Activated CD4-positive, alpha-beta T cell treated with anti-CD3 and anti-CD28 coated beads for 48 hours (primary cell): ENCODE measurements around the gene TBX18.

Source experiments
- DNase-seq: peaks from one replicate; pipeline ENCODE4 v3.0.0-alpha.2; 2020

The TBX18 gene

DNA sequence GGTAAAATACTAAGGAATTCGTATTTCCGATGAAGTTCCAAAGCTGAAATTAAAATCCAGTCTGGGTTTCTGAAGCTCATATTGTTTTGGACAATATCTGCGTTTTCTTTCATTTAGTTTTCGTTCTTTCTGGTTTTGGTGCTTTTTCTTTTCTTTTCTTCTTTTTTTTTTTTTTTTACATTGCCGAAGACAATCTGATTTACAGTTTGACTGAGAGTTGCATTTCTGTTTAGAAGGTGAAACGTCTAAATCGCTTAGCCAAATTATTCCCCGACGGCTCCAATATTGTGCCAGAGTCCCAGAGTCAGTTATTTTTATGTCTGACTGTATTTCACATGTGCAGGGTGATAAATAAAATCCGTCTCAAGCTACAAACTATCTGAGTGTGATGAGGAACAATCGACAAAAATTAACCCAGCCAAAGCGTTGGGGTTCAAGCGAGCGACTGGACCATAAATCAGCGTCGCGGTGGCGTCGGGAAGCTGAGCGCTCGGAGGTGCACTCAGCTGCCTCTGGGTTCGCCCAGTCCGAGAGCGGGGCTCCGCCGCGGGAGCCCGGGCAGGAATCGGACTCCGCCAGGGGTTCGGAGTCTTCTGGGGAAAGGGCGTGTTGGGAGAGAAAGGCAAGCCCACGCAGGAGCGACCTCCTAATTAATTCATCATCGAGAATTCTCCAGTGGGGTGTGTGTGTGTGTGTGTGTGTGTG, 8.2 kb upstream of the TBX18 start:
- DNase-seq: no peak

GRCh38 chr6:84771756-84772356, 7.5 kb upstream of the TBX18 start:
- no peak for DNase-seq

DNA sequence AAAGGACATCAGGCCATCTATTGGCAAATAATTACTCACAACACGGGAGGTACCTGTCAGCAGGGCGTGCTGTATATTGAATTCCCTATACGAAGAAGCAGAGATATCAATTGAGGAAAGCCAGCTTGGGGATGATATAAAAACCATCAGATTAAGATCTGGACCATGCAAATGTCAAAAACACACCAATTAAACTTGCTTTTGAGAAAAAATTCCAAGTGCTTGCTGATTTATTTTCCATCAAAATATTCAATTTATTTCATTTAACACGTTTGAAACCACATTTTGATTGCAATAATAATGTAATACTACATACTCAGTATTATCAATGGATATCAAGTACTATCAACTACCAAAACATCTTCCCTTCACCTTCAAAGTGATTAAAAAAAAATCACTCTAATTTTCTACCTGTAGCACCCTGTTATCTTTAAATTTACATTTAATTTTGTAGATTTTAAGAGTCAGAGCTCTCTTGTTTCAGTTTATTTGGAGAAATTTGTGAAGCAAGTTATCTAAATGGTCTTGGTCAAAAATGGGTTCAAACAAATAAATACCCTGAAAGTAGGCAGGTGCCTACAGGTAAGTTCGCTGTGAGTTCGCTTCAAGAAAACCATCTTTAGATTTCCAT, 6.8 kb upstream of the TBX18 start:
- DNase-seq: no peak

DNA sequence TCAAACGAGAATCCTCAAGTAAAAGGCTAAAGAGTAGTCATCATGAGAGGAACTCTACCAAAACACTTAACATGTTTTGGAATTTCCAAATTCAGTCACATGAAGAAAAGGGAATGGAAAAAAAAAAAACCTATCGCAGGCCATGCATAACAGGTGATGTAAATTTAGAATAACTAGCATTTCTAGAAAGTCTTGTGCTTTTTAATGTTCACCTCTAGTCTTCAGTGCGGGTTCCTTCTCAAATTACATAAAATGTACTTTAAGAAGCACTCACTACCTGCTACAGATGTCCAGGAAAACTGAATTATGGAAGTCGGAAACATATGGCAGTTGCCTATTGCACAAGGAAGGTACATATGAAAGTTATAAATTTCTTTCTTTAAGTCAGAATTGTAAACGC, 6.1 kb upstream of the TBX18 start:
- no peak for DNase-seq

DNA sequence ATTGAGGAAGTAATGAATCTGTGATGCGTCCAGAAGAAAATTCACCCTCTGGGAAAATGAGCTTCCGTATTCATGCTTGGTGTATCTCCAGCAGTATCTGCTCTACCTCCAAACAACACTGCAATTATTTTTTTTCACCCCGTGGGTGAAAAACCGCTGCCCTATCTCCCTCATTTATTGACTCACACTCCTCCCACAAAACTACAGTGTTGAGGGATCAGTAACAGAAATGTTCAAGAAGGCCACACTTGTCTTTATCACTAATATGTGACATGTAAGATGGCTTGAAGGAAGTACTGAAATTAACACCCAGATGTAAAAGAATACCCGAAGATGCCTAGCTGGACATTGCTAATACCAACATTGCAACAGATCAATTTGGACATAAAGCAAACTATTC, 4.9 kb upstream of the TBX18 start:
- no peak for DNase-seq

- no peak for DNase-seq
These were observed 4.2 kb upstream of the TBX18 start for GRCh38 chr6:84768442-84769174.

DNA sequence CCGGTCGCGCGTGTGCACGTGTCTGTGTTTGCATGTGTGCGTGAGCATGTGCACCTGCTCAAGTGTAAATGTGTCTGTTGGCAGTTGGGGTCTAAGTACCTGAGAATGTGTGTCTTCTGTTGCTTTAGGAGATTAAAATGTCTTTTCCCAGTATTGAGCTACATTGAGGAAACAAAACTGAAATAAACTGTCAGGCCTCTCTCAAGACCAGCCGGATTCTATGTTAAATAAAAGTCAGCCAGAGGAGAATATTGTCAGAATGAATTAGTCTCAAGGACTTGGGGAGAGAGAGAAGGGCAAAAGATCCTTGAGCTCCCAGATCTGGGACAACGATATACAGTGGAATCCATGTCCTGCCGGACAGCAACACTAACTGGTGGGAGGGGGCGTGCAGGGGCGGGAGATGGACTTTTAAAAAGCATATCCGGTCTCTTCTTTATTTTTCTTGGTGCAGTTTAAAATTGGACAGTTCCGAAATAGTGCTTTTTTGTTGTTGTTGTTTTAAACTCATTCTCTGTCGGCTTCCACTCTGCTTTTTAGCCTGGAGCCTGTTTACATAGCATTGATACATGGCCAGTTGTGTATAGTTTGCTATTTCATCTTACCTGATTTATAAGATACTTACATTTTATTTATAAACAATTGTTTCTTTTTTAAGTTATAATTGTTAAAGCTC, 3.3 kb upstream of the TBX18 start:
- DNase-seq: no peak

GRCh38 chr6:84766799-84767525, 2.6 kb upstream of the TBX18 start:
- no peak for DNase-seq

DNA sequence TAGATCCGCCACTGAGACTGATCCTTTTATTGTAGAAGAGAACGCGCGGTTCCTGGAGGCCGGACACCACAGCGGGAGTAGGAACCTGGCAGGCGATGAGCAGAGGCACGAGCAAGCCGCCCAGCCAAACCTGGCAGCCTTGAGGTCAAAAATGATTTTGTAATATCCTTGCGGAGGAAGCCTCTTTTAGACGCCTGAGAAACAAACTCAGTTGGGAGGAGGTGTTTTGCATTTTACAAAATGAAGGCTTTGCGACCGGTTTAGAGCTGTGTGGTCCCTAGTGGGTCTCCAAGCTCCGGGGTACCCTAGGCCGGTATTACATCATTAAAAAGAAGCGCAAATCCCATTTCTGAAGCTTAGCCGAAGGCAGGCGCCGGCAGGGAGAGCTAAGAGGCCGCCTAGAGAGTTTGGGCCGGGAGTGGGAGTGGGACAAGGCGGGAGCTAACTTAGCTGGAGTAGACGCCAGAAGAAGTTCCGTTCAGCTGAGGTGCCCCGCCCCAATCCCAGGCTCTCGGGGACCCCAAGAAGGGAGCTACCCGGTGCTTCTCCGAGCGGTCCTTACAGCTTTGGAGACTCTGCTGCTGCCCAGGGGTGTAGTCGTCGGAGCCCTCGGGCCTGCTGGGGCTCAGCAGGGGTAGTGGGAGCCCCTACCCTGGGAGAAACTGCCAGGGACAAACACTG, 1.9 kb upstream of the TBX18 start:
- no peak for DNase-seq

DNA sequence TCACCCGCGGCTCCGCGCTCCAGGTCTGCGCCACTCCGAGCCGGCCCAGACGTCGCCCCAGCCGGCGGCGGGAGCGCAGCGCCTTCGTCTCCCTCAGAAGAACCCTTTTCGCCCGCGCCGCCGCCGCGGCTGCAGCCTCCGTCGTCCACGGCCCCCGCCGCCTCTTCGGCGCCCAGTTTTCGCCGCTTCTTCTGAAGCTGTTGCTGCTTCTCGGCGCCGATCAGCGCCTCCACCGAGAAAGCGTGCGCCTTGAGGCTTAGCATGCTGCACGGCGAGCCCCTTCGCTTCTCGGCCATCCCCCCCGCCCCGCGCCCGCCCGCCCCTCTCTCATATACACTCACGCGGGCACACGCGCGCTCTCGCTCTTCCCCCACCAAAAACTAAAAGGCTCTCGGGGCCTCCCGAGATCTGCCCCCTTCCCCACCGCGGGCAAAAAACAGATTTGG, 489 bp downstream of the TBX18 start:
- DNase-seq: no peak

DNA sequence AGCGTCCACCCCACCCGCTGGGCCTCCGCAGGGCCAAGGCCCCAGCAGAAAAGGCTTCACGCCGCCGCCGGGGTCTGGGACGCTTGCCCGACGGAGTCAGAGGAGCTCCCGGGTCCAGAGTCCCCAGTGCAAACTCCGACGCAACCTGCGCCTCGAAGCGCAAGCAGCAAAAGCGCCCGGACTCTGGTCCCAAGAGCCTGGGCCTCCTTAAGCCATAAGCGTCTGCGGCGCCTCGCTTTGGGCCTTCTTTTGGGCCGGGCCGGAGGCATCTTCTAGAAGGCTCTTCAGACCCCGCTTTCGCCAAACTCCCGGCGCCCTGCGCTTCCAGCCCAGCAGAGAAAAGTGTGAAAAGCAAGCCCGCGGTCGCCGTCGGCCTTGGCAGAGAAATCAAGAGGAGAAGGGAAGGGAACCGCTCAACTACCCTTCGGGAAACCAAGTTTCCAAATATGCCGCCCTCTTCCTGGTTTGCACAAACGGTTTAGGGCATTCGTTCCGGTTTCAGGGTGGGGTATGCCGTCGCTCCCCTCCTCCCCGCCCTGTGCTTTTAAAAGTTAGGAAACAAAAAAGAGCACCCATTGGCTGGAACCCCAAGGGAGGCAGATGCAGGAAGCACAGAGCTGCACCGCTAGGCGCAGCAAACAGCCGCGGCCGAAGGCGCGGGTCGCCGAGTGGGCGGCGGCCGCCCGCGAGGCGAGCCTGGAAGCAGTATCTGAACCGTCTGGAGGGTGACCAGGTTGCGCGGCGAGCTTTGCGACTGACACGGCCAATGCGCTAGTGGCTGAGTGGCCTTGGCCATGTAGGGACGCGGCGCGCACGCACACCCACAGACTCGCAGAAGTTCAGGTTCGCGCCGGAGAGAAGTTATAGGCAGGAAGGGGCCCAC, 1.2 kb downstream of the TBX18 start:
- DNase-seq: no peak

- DNase-seq: no peak
These were observed 2.0 kb downstream of the TBX18 start for GRCh38 chr6:84762220-84763002.

DNA sequence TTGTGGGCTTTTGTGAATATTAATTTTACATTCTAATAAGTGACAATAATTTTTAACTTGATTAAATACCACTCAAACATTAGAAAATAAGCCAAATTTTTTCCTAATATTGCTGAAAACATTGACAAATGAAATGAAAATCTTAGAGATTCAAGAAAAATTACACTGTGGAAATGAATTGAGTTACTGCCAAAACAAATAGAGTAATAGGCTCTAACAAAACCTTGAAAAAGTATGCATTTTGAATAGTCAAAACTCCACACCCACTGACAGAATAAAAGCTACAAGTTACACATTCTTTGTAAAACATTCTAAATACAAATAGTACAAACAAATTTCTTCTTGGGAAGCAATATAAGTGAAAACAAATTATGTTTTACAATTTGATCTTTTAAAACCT, 5.9 kb downstream of the TBX18 start:
- no peak for DNase-seq

DNA sequence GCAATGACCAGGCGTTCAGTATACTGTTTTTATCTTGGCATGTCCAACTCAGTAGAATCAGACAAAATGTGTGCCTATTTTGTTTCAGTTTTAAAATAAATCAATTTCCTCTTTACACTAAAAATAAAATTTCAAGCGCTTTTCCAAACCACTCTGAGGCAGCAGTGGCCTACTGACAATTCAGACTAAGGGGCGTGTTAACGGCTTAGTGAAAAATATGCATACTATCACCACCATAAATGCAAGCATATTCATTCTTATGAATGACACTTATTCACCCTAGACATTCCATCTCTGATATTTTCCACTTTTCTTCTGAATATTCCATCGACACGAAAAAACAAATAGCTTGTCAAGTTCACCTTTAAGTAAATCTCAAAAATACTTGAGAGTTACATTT, 7.5 kb downstream of the TBX18 start:
- no peak for DNase-seq

DNA sequence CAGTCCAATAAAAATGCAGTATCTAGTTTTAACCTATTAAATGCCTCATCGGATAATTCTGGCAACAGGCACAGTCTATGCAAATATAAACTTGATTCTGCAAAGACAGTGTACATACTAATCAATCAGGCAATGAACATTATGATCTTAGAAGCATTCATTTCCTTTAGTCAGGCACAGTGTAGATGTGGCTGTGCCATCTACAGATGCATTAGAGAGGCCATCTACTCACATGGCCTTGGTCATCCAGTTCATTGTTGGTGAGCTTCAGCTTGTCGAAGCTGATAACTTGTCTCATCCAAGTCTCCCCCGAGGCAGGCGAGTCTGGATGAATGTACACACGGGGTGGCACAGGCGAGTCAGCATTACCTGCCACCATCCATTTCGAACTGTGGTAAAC, 7.9 kb downstream of the TBX18 start:
- no peak for DNase-seq

GRCh38 chr6:84753173-84753572, 11.2 kb downstream of the TBX18 start:
- no peak for DNase-seq

DNA sequence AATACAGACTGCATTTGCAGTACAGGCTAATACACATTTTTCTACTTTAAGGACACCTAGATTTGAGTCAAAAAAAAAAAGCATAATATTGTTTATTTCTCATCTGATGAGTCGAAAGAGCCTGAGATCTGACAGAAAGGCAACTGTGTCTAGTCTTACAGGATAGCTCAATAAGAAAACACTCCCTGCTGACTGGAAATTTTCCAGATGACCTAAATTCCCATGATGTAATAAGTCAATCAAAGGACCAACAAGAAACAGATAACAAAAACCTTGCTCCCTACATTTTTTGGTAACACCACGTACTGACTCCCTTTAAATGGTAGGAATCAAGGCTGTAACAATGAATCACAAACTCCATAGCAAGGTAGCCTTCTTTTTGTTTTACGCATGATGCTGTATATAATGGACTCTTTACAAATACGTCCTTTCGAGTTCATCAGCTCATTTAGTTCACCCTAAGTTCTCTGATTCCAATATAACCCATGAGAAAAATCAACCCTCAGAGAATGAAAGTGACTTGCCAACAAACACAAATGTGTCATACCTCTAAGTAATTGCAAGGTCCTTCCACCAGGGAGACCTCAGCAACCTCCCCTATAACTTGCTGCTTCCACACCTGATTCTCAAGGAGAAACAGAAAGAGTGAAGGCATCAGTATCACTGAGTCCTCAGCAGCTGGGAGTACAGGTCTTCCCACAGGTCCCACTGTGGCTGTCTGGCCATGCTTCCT, 12.1 kb downstream of the TBX18 start:
- DNase-seq: no peak

GRCh38 chr6:84749181-84749580, 15.2 kb downstream of the TBX18 start:
- no peak for DNase-seq

- no peak for DNase-seq
These were observed 16.0 kb downstream of the TBX18 start for GRCh38 chr6:84748376-84748775.
